Body of pancreas (tissue), 4 donors: Measurements from ENCODE around the gene WDR5.

Source experiments
- CTCF ChIP-seq, 7 experiments: fragments of 450-650 bp in 4 of 7; fragments of 200-600 bp in 3 of 7; sonication (generic) in 3 of 7; IDR thresholded peaks; one replicate each; pipeline ENCODE4 v1.5.1; 2016 to 2019; ENCODE audit warnings: antibody characterized with exemption in 7 of 7
- POLR2A ChIP-seq, 3 donors: fragments of 450-650 bp; IDR thresholded peaks; one replicate each; pipeline ENCODE4 v1.6.1; 2016; ENCODE audit warnings: antibody characterized with exemption in 3 of 3, mild to moderate bottlenecking in 2 of 3

- TF ChIP-seq POLR2A (IDR thresholded peaks at IDR 0.05): no peak
- TF ChIP-seq CTCF (IDR thresholded peaks at IDR 0.05): no peak
Observed at GRCh38 chr9:134176599-134176968, 40.7 kb downstream of the WDR5 start.
